H1 (cell line): ENCODE results near the gene AP3B2. TPM values are rescaled to one million over a fixed set of nuclear protein-coding genes. Genes with fewer than 3 reads are reported as not detected.

Experiments
- BACH1 ChIP-seq: IDR thresholded peaks from 2 replicates; pipeline ENCODE4 v1.6.1; 2012; ENCODE audit warnings: low read length, improper control_type of control experiment
- POLR2AphosphoS5 ChIP-seq: IDR thresholded peaks from 2 replicates; pipeline ENCODE4 v1.6.1; 2011; ENCODE audit warnings: low read depth, low read length
- SP1 ChIP-seq: IDR thresholded peaks from 2 replicates; pipeline ENCODE4 v1.6.1; 2011; ENCODE audit warnings: low read depth, low read length
- SRF ChIP-seq: IDR thresholded peaks from 2 replicates; pipeline ENCODE4 v1.6.1; 2011; ENCODE audit warnings: mild to moderate bottlenecking, low read depth, low read length, moderate library complexity
- polyA plus RNA-seq, 7 experiments: library from polyadenylated mRNA; depleted of rRNA in 3 of 7; stranded (reverse) in 5 of 7; unstranded in 2 of 7; fragments of >200 nt in 5 of 7; fragments of 200-250 nt in 2 of 7; gene quantifications; 1 replicate in 5 of 7; 2 replicates in 1 of 7; 4 replicates in 1 of 7; pipeline versions ENCODE4 v1.2.1 to v1.2.3, GENCODE V29; 2011 to 2013; ENCODE audit warnings: missing spikeins in 2 of 7, mixed read lengths in 2 of 7
- total RNA-seq: library from RNA; stranded (reverse); fragmentation: NEBNext Ultra II Directional; extraction: Animal tissue kit (Norgen Biotek cat#: 25700); gene quantifications from 2 replicates; pipeline ENCODE4 v1.2.1, GENCODE V29; 2021
- TF ChIP-seq, protein P1 (sequence below): IDR thresholded peaks from 2 replicates; pipeline ENCODE4 v1.6.1; 2012; ENCODE audit warnings: low read length, inconsistent platforms

The AP3B2 gene
- total and polyA plus RNA-seq, 2 of the 8 experiments (the other 6 are each of a cell fraction or from before 2014, with no cell fraction given): 21.8 to 25.7 TPM

DNA sequence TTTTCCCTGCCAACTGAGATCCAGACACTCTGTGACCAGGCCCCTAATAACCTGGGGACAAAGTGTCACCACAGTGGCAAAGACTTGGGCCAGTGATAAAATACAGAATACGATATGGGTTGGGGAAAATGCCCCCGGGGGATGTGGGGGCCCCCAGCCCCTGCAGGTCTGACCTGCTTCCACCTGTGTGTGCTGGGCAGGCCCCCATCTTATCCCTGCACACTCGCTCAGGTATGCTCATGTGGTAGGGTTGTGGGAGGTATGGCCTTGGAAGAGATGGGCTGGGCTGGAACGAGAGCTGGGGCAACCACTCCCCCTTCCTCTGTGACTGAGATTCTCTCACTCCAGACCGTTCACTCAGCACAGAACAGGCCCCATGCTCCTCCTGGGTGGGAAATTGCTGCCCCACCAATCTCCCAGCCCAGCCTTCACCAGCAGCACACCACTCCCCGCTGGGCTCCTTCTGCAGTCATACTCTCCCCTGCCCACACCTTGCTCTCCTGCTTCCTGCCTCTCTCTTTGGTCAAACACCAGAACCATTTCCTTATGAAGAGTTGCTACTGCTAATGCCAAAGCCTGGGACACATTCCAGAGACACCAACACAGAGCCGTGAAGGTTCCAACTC lies 52.9 kb downstream of the AP3B2 start (continued):
- no peak for TF ChIP-seq POLR2AphosphoS5
- no peak for TF ChIP-seq BACH1
- no peak for TF ChIP-seq SP1
- no peak for TF ChIP-seq SRF
- TF ChIP-seq, protein P1, sequence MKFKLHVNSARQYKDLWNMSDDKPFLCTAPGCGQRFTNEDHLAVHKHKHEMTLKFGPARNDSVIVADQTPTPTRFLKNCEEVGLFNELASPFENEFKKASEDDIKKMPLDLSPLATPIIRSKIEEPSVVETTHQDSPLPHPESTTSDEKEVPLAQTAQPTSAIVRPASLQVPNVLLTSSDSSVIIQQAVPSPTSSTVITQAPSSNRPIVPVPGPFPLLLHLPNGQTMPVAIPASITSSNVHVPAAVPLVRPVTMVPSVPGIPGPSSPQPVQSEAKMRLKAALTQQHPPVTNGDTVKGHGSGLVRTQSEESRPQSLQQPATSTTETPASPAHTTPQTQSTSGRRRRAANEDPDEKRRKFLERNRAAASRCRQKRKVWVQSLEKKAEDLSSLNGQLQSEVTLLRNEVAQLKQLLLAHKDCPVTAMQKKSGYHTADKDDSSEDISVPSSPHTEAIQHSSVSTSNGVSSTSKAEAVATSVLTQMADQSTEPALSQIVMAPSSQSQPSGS: no peak
